ENCODE data around the gene F13A1. TPM values are rescaled to one million over a fixed set of nuclear protein-coding genes. Genes with fewer than 3 reads are reported as not detected.

Gene F13A1
- polyA plus RNA-seq, 2 of the 4 experiments (the other 2 are of a cell fraction): not detected

DNA sequence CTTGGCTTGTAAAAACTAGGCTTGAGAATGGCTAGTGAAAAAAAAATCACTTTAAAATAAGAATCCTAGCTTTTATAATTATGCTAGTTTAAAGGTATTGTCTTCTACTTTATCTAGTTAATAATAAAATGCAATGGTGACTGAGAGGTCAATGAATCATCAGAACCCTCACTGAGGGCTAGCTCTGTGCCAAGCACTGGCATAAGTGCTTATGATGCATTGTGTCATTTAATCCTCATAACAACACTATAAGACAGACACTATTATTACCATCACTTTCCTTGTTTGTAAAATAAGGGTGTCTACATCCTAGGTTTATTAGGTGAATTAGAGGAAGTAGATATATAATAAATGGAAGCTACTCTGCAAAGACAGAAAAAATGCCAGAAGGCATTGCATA lies 144.3 kb downstream of the F13A1 start:
- no peaks in the 10 kb centered on the region for H3K9me3 ChIP-seq
- ChIA-PET CTCF (no interaction called here), POLR2A (no interaction called here)
- TF ChIP-seq ZSCAN20 (CRISPR knock-in tag; IDR thresholded peaks at IDR 0.05) (no peak), CBX2 (IDR thresholded peaks at IDR 0.05; ENCODE audit: borderline replicate concordance, low read depth) (no peak), TP53 (CRISPR knock-in tag; IDR thresholded peaks at IDR 0.05) (no peak), ATOH8 (CRISPR knock-in tag; IDR thresholded peaks at IDR 0.05; ENCODE audit: low read depth) (no peak), ESRRA (IDR thresholded peaks at IDR 0.05; ENCODE audit: borderline replicate concordance, low read length) (no peak), BCL3 (IDR thresholded peaks at IDR 0.05) (no peak), SREBF2 (IDR thresholded peaks at IDR 0.05) (no peak), KDM5A (IDR thresholded peaks at IDR 0.05) (no peak), NPAS2 (CRISPR knock-in tag; IDR thresholded peaks at IDR 0.05; ENCODE audit: borderline replicate concordance) (no peak), EHF (CRISPR knock-in tag; IDR thresholded peaks at IDR 0.05) (no peak), BHLHE40 (IDR thresholded peaks at IDR 0.05; ENCODE audit: low read depth, low read length) (no peak), EHMT2 (IDR thresholded peaks at IDR 0.05; ENCODE audit: low read depth) (no peak), GATA3 (IDR thresholded peaks at IDR 0.05; ENCODE audit: borderline replicate concordance) (no peak), CHD4 (IDR thresholded peaks at IDR 0.05; ENCODE audit: borderline replicate concordance) (no peak), HOXB13 (CRISPR knock-in tag; IDR thresholded peaks at IDR 0.05; ENCODE audit: low read depth) (no peak), HEYL (CRISPR knock-in tag; IDR thresholded peaks at IDR 0.05) (no peak)
- TF ChIP-seq, protein P1, sequence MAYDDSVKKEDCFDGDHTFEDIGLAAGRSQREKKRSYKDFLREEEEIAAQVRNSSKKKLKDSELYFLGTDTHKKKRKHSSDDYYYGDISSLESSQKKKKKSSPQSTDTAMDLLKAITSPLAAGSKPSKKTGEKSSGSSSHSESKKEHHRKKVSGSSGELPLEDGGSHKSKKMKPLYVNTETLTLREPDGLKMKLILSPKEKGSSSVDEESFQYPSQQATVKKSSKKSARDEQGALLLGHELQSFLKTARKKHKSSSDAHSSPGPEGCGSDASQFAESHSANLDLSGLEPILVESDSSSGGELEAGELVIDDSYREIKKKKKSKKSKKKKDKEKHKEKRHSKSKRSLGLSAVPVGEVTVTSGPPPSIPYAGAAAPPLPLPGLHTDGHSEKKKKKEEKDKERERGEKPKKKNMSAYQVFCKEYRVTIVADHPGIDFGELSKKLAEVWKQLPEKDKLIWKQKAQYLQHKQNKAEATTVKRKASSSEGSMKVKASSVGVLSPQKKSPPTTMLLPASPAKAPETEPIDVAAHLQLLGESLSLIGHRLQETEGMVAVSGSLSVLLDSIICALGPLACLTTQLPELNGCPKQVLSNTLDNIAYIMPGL (CRISPR knock-in tag; IDR thresholded peaks at IDR 0.05; ENCODE audit: borderline replicate concordance): no peak
- TF ChIP-seq, protein P2, sequence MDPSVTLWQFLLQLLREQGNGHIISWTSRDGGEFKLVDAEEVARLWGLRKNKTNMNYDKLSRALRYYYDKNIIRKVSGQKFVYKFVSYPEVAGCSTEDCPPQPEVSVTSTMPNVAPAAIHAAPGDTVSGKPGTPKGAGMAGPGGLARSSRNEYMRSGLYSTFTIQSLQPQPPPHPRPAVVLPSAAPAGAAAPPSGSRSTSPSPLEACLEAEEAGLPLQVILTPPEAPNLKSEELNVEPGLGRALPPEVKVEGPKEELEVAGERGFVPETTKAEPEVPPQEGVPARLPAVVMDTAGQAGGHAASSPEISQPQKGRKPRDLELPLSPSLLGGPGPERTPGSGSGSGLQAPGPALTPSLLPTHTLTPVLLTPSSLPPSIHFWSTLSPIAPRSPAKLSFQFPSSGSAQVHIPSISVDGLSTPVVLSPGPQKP (IDR thresholded peaks at IDR 0.05; ENCODE audit: low read depth, low read length): no peak
- TF ChIP-seq, protein P3, sequence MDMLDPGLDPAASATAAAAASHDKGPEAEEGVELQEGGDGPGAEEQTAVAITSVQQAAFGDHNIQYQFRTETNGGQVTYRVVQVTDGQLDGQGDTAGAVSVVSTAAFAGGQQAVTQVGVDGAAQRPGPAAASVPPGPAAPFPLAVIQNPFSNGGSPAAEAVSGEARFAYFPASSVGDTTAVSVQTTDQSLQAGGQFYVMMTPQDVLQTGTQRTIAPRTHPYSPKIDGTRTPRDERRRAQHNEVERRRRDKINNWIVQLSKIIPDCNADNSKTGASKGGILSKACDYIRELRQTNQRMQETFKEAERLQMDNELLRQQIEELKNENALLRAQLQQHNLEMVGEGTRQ (IDR thresholded peaks at IDR 0.05): no peak
- no peak overlapping the region for H3K4me2 ChIP-seq
- no peak overlapping the region for H3K27ac ChIP-seq
- DNase-seq (ENCODE audit: low read depth in 1 of 2, low spot score in 1 of 2) (no peak), FAIRE-seq (no peak), ATAC-seq (no peak)
- no peak overlapping the region for H3K4me3 ChIP-seq
- no peaks in the 10 kb centered on the region for H3K4me1 ChIP-seq

- no peak for DNase-seq (ENCODE audit: low read depth in 1 of 2, low spot score in 1 of 2)
- no peak overlapping the region for H3K4me3 ChIP-seq
- no CpG with 5 or more reads among the region's 1 CpG for WGBS (ENCODE audit: missing lambda C conversion rate)
- no peak overlapping the region for H3K4me2 ChIP-seq
- POLR2A ChIA-PET: no interaction called here
- CTCF ChIA-PET: no interaction called here
- FAIRE-seq: no peak
- H3K27ac ChIP-seq: no peak overlapping the region
- no peaks in the 10 kb centered on the region for H3K9me3 ChIP-seq
- TF ChIP-seq FOSB (CRISPR knock-in tag; IDR thresholded peaks at IDR 0.05) (no peak), EP300 (IDR thresholded peaks at IDR 0.05) (no peak), HEYL (CRISPR knock-in tag; IDR thresholded peaks at IDR 0.05) (no peak), KDM1A (IDR thresholded peaks at IDR 0.05; ENCODE audit: low read depth) (no peak), TP53 (CRISPR knock-in tag; IDR thresholded peaks at IDR 0.05) (no peak), CTCF (IDR thresholded peaks at IDR 0.05) (no peak), ESRRA (IDR thresholded peaks at IDR 0.05; ENCODE audit: borderline replicate concordance, low read length) (no peak), POLR2A (IDR thresholded peaks at IDR 0.05; ENCODE audit: low read length) (no peak), CBX2 (IDR thresholded peaks at IDR 0.05; ENCODE audit: borderline replicate concordance, low read depth) (no peak), KDM5A (IDR thresholded peaks at IDR 0.05) (no peak)
- no peaks in the 10 kb centered on the region for H3K4me1 ChIP-seq
- no peak for ATAC-seq
Observed at GRCh38 chr6:6169141-6169540, 151.3 kb downstream of the F13A1 start.
